Measurements from ENCODE around the gene PTPN21.
"Not testable (repeated sequence)": the region's sequence is repeated elsewhere in the genome, so short reads cannot be mapped to it uniquely, and the experiment has no call there.

PTPN21 gene

GRCh38 chr14:88551980-88552431 is 2.8 kb downstream of the PTPN21 start:
- DNase-seq (ENCODE audit: low spot score): no peak

- peak; percentile 80 for DNase-seq (ENCODE audit: low spot score)
These were observed 3.5 kb downstream of the PTPN21 start for GRCh38 chr14:88551094-88551870.

GRCh38 chr14:88550078-88550477 is 4.7 kb downstream of the PTPN21 start:
- no peak for DNase-seq (ENCODE audit: low spot score)

- DNase-seq (ENCODE audit: low spot score): no peak
These were observed 7.4 kb downstream of the PTPN21 start for GRCh38 chr14:88547386-88547780.

GRCh38 chr14:88546621-88547385 is 8.0 kb downstream of the PTPN21 start:
- no peak for DNase-seq (ENCODE audit: low spot score)

GRCh38 chr14:88545256-88545655 is 9.6 kb downstream of the PTPN21 start:
- no peak for DNase-seq (ENCODE audit: low spot score)

- no peak for DNase-seq (ENCODE audit: low spot score)
These were observed 11.7 kb downstream of the PTPN21 start for GRCh38 chr14:88542857-88543795.

- no peak for DNase-seq (ENCODE audit: low spot score)
These were observed 13.5 kb downstream of the PTPN21 start for GRCh38 chr14:88541324-88541723.

GRCh38 chr14:88535813-88536212 is 19.0 kb downstream of the PTPN21 start:
- no peak for DNase-seq (ENCODE audit: low spot score)

GRCh38 chr14:88535149-88535548 is 19.7 kb downstream of the PTPN21 start:
- DNase-seq (ENCODE audit: low spot score): no peak

GRCh38 chr14:88533064-88533602 is 21.7 kb downstream of the PTPN21 start:
- no peak for DNase-seq (ENCODE audit: low spot score)

GRCh38 chr14:88529889-88530288 is 24.9 kb downstream of the PTPN21 start:
- not testable (repeated sequence) for DNase-seq (ENCODE audit: low spot score)

GRCh38 chr14:88522393-88522792 is 32.4 kb downstream of the PTPN21 start:
- no peak for DNase-seq (ENCODE audit: low spot score)

GRCh38 chr14:88521818-88522217 is 33.0 kb downstream of the PTPN21 start:
- DNase-seq (ENCODE audit: low spot score): no peak

GRCh38 chr14:88519907-88520306 is 34.9 kb downstream of the PTPN21 start:
- no peak for DNase-seq (ENCODE audit: low spot score)

- DNase-seq (ENCODE audit: low spot score): no peak
These were observed 36.0 kb downstream of the PTPN21 start for GRCh38 chr14:88518592-88519512.

- DNase-seq (ENCODE audit: low spot score): no peak
These were observed 37.9 kb downstream of the PTPN21 start for GRCh38 chr14:88516861-88517357.

GRCh38 chr14:88515499-88516221 is 39.1 kb downstream of the PTPN21 start:
- no peak for DNase-seq (ENCODE audit: low spot score)

- no peak for DNase-seq (ENCODE audit: low spot score)
These were observed 47.6 kb downstream of the PTPN21 start for GRCh38 chr14:88507208-88507607.

GRCh38 chr14:88505621-88506020 is 49.2 kb downstream of the PTPN21 start:
- DNase-seq (ENCODE audit: low spot score): no peak

Measured in COLO829 (cell line).